ENCODE data around the gene GPR31.
"Not testable (repeated sequence)": the region's sequence is repeated elsewhere in the genome, so short reads cannot be mapped to it uniquely, and the experiment has no call there.

DNA sequence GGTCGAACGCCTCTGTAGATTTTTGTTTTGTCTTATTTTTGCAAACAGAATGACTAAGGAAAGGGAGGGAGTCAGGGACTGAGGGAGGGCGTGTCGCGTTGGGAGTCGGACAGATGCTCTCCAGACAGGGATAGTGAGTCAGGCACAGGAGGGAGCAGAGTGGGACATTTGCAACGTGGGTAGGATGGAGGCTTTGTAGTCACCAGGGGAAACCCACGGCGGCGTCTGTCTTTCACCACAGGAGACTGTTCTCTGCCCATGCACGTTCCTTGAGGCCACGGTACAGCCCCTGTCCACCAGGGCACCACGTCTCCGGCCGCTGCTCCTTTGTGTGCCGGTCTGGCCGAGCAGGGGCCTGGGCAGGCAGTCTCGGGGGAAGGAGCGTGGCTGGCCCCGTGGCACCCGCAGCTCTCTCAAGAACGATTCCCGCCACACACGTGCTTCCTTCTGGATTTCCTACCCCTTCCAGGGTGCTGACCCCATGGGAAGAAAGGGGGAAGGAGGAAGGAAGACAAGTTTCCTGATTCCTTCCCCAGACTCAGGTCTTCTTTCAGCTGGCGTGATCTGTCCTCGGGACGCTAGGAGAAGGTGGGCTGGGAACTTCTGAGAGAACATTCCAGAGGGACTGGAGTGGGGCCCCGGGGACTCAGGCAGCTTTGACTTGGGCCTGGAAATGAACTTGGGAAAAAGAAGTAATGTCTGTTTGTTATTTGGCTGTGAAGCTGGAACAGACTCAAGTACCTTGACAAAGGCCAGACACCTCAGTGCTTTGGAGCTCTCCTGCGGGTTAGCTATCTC is 45.7 kb upstream of the GPR31 start:
- not testable (repeated sequence) for TF ChIP-seq POLR2AphosphoS5, EP300 (IDR thresholded peaks at IDR 0.05)
- TF ChIP-seq, protein P1, sequence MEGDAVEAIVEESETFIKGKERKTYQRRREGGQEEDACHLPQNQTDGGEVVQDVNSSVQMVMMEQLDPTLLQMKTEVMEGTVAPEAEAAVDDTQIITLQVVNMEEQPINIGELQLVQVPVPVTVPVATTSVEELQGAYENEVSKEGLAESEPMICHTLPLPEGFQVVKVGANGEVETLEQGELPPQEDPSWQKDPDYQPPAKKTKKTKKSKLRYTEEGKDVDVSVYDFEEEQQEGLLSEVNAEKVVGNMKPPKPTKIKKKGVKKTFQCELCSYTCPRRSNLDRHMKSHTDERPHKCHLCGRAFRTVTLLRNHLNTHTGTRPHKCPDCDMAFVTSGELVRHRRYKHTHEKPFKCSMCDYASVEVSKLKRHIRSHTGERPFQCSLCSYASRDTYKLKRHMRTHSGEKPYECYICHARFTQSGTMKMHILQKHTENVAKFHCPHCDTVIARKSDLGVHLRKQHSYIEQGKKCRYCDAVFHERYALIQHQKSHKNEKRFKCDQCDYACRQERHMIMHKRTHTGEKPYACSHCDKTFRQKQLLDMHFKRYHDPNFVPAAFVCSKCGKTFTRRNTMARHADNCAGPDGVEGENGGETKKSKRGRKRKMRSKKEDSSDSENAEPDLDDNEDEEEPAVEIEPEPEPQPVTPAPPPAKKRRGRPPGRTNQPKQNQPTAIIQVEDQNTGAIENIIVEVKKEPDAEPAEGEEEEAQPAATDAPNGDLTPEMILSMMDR (IDR thresholded peaks at IDR 0.05), result not testable (repeated sequence)
